Skeletal muscle satellite cell (primary cell): Measurements from ENCODE around the gene GNPAT.

ENCODE experiments used
- H3K27me3 ChIP-seq: 2 replicates; pipeline ENCODE4 v1.7.0; 2013; ENCODE audit warnings: low read length; ENCODE audit not compliant: control insufficient read depth, insufficient read depth
- H3K36me3 ChIP-seq: 2 replicates; pipeline ENCODE4 v1.7.0; 2013; ENCODE audit warnings: mild to moderate bottlenecking, control low read depth, low read length; ENCODE audit not compliant: insufficient read depth
- H3K4me1 ChIP-seq: 2 replicates; pipeline ENCODE4 v1.7.0; 2013; ENCODE audit warnings: low read length; ENCODE audit not compliant: control insufficient read depth, insufficient read depth
- H3K4me2 ChIP-seq: 2 replicates; pipeline ENCODE4 v1.7.0; 2013; ENCODE audit warnings: mild to moderate bottlenecking, low read length
- H3K4me3 ChIP-seq: 2 replicates; pipeline ENCODE4 v1.7.0; 2013; ENCODE audit warnings: low read length
- H3K9ac ChIP-seq: 2 replicates; pipeline ENCODE4 v1.7.0; 2013; ENCODE audit warnings: mild to moderate bottlenecking, low read depth, low read length, moderate library complexity
- H3K9me3 ChIP-seq: replicated peaks from 2 replicates; pipeline ENCODE4 v1.7.0; 2013; ENCODE audit warnings: mild to moderate bottlenecking, control low read depth, low read length

Gene GNPAT

GRCh38 chr1:231233735-231234417 lies 7.1 kb upstream of the GNPAT start:
- H3K27me3 ChIP-seq: no peaks in the 10 kb centered on the region
- no peak overlapping the region for H3K4me3 ChIP-seq
- H3K4me1 ChIP-seq: peaks cover 19% of the 10 kb centered on the region
- no peak overlapping the region for H3K9ac ChIP-seq
- H3K36me3 ChIP-seq: peaks cover 19% of the 10 kb centered on the region
- H3K4me2 ChIP-seq: no peak overlapping the region
- no peaks in the 10 kb centered on the region for H3K9me3 ChIP-seq

DNA sequence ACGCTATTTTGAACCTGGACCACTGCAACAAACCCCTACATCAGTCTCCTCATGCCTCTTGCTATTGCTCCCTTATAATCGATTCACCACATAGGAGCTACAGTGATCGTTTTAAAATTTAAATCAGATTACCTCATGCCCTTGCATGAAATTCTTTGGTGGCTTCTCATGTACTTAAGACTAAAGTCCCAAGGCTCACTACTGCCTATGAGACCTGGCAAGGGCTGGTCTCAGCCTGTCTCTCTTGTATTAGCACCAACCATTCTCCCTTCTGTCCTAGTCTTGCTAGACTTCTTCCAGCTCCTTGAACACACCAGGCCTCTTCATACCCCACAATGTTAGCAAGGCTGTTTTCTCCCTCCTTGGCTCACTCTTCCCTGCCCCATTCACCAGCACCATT lies 6.5 kb upstream of the GNPAT start:
- no peaks in the 10 kb centered on the region for H3K27me3 ChIP-seq
- no peak overlapping the region for H3K4me3 ChIP-seq
- H3K9me3 ChIP-seq: no peaks in the 10 kb centered on the region
- H3K4me1 ChIP-seq: peaks cover 19% of the 10 kb centered on the region
- no peak overlapping the region for H3K4me2 ChIP-seq
- peaks cover 19% of the 10 kb centered on the region for H3K36me3 ChIP-seq
- H3K9ac ChIP-seq: no peak overlapping the region

- Histone ChIP-seq H3K4me1 (peaks cover 24% of the 10 kb centered on the region), H3K9me3 (no peaks in the 10 kb centered on the region), H3K4me3 (no peak overlapping the region), H3K4me2 (peak overlapping the region; percentile 6), H3K36me3 (peaks cover 15% of the 10 kb centered on the region), H3K9ac (no peak overlapping the region), H3K27me3 (no peaks in the 10 kb centered on the region)
Observed at GRCh38 chr1:231235526-231236207, 5.3 kb upstream of the GNPAT start.

GRCh38 chr1:231236208-231236591 lies 4.8 kb upstream of the GNPAT start:
- no peak overlapping the region for H3K4me3 ChIP-seq
- H3K9ac ChIP-seq: no peak overlapping the region
- H3K9me3 ChIP-seq: no peaks in the 10 kb centered on the region
- peaks cover 24% of the 10 kb centered on the region for H3K4me1 ChIP-seq
- H3K27me3 ChIP-seq: no peaks in the 10 kb centered on the region
- H3K4me2 ChIP-seq: peak overlapping the region; percentile 6
- peaks cover 13% of the 10 kb centered on the region for H3K36me3 ChIP-seq

DNA sequence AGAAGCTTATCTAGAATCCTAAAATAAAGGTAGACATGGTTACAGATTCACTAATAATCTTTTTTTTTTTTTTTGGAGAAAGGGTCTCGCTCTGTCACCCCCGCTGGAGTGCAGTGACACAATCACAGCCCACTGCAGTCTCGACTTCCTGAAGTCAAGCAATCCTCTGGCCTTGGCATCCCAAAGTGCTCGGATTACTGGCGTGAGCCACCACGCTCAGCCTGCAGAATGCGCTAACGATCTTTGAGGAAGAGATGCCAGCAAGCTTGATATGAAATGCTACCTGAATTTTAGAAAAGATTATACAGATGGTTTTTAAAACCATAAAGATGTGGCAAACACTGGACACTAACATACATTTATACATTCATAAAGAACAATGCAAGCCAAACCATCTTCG lies 4.1 kb upstream of the GNPAT start:
- Histone ChIP-seq H3K4me2 (no peak overlapping the region), H3K36me3 (peaks cover 13% of the 10 kb centered on the region), H3K27me3 (no peaks in the 10 kb centered on the region), H3K4me3 (no peak overlapping the region), H3K4me1 (peaks cover 24% of the 10 kb centered on the region), H3K9me3 (no peaks in the 10 kb centered on the region), H3K9ac (peak overlapping the region; percentile 14)

DNA sequence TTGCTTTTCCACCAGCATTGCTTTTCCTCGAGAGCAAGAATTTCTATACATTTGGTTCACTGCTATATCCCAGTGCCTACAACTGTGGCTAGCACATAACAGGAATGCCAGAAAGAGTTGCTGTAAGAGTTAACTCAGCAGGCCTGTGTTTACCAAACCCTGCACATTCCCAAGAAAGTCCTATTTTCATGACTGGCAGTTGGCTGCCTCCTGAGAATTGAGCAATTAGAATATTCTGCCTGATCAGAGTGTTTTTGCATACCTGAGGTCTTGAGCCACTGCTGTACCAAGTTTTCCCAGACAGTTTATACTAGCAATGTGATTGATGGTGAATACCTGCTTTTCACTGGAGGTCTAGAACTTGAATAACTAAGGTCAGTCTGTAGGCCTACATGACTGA lies 2.7 kb upstream of the GNPAT start:
- Histone ChIP-seq H3K9me3 (no peaks in the 10 kb centered on the region), H3K4me2 (no peak overlapping the region), H3K36me3 (peaks cover 10% of the 10 kb centered on the region), H3K4me1 (peaks cover 30% of the 10 kb centered on the region), H3K9ac (no peak overlapping the region), H3K27me3 (no peaks in the 10 kb centered on the region), H3K4me3 (no peak overlapping the region)

- Histone ChIP-seq H3K4me2 (peak overlapping the region; percentile 92), H3K36me3 (peaks cover 10% of the 10 kb centered on the region), H3K4me3 (peak overlapping the region; percentile 96), H3K9ac (peak overlapping the region; percentile 91), H3K27me3 (no peaks in the 10 kb centered on the region), H3K4me1 (peaks cover 22% of the 10 kb centered on the region), H3K9me3 (no peaks in the 10 kb centered on the region)
Observed at GRCh38 chr1:231240531-231240882, 505 bp upstream of the GNPAT start.

DNA sequence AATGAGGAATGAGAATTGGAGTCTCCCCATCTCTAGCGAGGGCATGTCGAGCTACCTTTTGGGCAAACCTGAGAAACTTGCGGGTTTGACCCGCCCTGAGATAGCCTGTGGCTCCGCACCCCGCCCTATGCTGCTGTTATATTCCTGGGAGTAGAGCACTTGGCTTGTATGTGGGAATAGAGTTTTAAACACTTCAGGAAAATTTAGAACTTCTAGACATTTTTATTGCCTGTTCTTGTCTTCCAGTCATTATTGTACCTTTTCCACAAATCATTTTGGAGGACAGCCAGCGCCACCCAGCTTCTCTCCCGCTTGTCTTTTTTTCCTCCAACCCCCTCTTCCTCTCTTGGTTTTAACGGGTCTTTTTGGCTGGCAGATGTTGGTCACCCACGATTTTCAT lies 738 bp downstream of the GNPAT start:
- H3K4me1 ChIP-seq: peaks cover 12% of the 10 kb centered on the region
- H3K9me3 ChIP-seq: no peaks in the 10 kb centered on the region

GRCh38 chr1:231242516-231243198 lies 1.6 kb downstream of the GNPAT start:
- peak overlapping the region; percentile 92 for H3K4me2 ChIP-seq
- H3K9me3 ChIP-seq: no peaks in the 10 kb centered on the region
- H3K4me1 ChIP-seq: peaks cover 11% of the 10 kb centered on the region
- H3K4me3 ChIP-seq: peak overlapping the region; percentile 96
- H3K27me3 ChIP-seq: no peaks in the 10 kb centered on the region
- peak overlapping the region; percentile 91 for H3K9ac ChIP-seq
- peaks cover 11% of the 10 kb centered on the region for H3K36me3 ChIP-seq

More for the DNA sequence above, 738 bp downstream of the GNPAT start:
- Histone ChIP-seq H3K4me3 (peak overlapping the region; percentile 96), H3K27me3 (no peaks in the 10 kb centered on the region), H3K4me2 (peak overlapping the region; percentile 92), H3K9ac (peak overlapping the region; percentile 91), H3K36me3 (peaks cover 15% of the 10 kb centered on the region)

GRCh38 chr1:231248778-231249177 lies 7.8 kb downstream of the GNPAT start:
- Histone ChIP-seq H3K9me3 (no peaks in the 10 kb centered on the region), H3K4me2 (no peak overlapping the region), H3K36me3 (peaks cover 31% of the 10 kb centered on the region), H3K27me3 (no peaks in the 10 kb centered on the region), H3K4me1 (no peaks in the 10 kb centered on the region), H3K4me3 (no peak overlapping the region), H3K9ac (no peak overlapping the region)

- no peaks in the 10 kb centered on the region for H3K27me3 ChIP-seq
- H3K36me3 ChIP-seq: peaks cover 33% of the 10 kb centered on the region
- H3K9me3 ChIP-seq: peaks cover 4% of the 10 kb centered on the region
- H3K4me2 ChIP-seq: no peak overlapping the region
- H3K4me1 ChIP-seq: no peaks in the 10 kb centered on the region
- H3K4me3 ChIP-seq: no peak overlapping the region
- no peak overlapping the region for H3K9ac ChIP-seq
Observed at GRCh38 chr1:231252336-231252735, 11.3 kb downstream of the GNPAT start.
